ENCODE data around the gene NFIX. TPM values are rescaled to one million over a fixed set of nuclear protein-coding genes. Genes with fewer than 3 reads are reported as not detected.
"Not testable (repeated sequence)": the region's sequence is repeated elsewhere in the genome, so short reads cannot be mapped to it uniquely, and the experiment has no call there.

The NFIX gene
- total RNA-seq, 1 donor from 2014 or later, result 160 TPM

DNA sequence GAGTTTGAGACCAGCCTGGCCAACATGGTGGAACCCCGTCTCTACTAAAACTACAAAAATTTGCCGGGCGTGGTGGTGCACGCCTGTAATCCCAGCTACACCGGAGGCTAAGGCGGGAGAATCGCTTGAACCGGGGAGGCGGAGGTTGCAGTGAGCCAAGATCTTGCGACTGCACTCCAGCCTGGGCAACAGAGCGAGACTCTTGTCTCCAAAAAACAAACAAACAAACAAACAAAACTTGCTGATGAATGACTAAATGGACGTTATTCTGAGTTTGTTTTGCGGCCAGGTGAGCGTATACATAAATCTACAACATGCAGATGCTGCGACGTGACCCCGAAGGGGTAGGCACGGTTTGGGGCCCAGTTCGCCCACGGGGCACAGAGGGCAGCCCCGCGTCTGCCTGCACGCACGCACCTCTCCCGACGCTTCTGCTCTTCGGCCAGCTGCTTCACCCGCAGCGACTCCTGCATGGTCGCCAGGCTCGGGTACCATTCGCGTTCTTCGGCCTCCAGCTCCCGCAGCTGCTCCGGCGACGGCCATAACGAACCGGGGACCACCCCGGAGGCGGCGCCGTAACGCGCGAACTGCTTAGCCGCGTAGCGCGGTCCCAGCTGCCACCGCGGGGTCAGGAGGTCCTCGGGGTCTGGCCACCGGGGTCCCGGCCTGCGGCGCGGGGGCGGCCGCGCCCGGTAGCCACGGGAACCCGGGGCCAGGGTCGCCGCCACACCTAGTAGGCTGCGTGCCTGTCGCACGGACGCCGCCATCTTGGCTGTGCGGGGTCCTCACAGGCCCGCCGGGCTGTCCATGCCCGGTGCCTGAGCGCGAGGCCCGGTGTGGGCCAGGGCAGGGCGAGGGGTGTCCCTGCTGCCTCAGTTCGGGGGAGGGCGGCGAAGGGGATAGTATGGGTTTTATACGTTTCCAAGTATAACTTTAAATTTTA is 38.6 kb upstream of the NFIX start, which contains the start of gene GADD45GIP1:
Gene GADD45GIP1, minus strand, starts transcription at position 778 of the 943 bp plus-strand sequence. Its CDS starts 11 bp downstream, at position 767.
- ATAC-seq (ENCODE audit: poor library complexity), result peak; percentile 96
- intact Hi-C loops (cut with DNase I), result no loop called here
- peak; percentile 90 for DNase-seq

DNA sequence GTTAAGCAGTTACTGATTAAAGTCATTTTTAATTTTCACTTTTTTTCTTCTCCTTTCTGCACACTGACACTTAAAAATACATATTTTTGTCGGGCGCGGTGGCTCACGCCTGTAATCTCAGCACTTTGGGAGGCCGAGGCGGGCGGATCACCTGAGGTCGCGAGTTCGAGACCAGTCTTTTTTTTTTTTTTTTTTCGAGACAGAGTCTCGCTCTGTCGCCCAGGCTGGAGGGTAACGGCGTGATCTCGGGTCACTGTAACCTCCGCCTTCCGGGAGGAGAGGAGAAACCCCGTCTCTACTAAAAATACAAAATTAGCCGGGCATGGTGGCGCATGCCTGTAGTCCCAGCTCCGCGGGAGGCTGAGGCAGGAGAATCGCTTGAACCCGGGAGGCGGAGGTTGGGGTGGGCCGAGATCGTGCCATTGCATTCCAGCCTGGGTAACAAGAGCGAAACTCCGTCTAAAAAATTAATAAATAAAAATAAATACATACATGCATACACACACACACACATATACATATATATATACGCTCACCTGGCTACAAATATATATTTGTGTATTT is 37.8 kb upstream of the NFIX start:
- peak; percentile 13 for ATAC-seq (ENCODE audit: poor library complexity)
- DNase-seq; intact Hi-C loops (cut with DNase I): not testable (repeated sequence)

DNA sequence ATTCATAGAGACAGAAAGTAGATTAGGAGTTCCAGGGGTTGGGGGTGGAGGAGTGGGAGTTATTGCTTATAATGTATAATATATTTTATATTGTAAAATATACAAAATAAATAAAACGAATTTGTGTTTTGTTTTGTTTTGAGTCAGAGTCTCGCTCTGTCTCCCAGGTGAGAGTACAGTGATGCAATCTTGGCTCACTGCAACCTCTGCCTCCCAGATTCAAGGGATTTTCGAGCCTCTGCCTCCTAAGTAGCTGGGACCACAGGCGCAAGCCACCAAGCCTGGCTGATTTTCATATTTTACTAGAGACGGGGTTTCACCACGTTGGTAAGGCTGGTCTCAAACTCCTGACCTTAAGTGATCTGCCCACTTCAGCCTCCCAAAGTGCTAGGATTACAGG is 35.8 kb upstream of the NFIX start:
- no peak for DNase-seq
- ATAC-seq (ENCODE audit: poor library complexity), result no peak
- intact Hi-C loops (cut with DNase I), result no loop called here

DNA sequence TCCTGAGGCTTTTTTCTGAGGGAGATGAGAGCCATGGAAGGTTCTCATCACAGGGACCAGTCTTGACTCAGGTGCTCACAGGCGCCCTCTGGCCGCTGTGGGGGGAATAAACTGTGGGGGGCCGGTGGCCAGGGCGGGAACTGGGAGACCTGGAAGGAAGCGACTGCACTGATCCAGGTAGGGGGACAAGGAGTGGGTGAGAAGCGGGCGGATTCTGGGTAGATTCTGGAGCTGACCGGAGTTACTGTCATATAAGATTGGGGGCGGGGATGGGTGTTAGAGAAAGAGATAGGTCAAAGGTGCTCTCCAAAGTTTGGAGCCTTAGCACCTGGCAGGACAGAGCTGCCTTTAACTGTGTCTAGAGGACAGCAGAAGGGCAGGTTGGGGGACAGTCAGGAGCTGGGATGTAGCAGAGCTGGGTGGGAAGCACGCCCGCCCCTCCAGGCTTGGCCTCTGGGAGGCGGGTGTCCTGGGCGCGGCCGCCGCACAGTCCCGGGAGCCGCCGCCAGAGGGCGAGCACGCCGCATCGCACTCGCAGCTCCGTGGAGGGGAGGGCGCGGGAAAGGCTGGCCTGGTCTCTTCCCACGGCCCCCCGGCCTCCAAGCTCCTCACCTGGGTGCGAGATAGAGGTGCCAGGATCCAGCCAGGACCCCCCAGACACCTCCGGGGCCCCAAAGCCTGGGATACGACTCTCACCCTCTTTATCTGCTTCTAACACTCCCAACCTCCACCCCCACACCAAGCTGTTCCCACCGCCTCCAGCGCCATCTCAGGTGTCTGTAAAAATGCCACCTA is 30.1 kb upstream of the NFIX start:
- ATAC-seq (ENCODE audit: poor library complexity), result peak; percentile 95
- peak; percentile 90 for DNase-seq
- intact Hi-C loops (cut with DNase I), result no loop called here

DNA sequence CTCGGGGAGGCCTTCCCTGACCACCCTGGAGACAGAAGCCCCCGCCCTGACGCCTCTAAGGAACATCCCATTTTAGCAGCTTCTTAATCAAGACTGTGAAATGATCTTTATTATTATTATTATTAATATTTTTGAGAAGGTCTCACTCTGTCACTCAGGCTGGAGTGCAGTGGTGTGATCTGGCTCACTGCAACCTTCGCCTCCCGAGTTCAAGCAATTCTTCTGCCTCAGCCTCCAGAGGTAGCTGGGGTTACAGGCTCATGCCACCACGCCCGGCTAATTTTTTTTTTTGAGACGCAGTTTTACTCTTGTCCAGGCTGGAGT is 29.5 kb upstream of the NFIX start:
- intact Hi-C loops (cut with DNase I), result no loop called here
- no peak for ATAC-seq (ENCODE audit: poor library complexity)
- DNase-seq, result no peak

DNA sequence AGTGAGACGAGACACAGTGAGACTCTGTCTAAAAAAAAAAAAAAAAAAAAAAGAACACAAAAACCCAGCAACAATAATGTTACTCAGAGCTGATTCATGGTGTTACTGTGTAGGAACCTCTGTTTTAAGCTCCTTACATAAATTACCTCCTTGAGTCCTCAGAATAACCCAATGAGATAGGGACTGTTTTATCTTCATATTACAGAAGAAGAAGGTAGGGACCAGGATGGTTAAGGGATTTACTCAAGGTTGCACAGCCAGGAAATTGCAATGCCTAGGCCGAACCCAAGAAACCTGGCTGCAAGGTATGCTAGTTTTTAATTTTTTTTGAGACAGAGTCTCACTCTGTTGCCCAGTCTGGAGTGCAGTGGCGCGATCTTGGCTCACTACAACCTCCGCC is 27.4 kb upstream of the NFIX start:
- no peak for DNase-seq
- no peak for ATAC-seq (ENCODE audit: poor library complexity)
- intact Hi-C loops (cut with DNase I), result no loop called here

DNA sequence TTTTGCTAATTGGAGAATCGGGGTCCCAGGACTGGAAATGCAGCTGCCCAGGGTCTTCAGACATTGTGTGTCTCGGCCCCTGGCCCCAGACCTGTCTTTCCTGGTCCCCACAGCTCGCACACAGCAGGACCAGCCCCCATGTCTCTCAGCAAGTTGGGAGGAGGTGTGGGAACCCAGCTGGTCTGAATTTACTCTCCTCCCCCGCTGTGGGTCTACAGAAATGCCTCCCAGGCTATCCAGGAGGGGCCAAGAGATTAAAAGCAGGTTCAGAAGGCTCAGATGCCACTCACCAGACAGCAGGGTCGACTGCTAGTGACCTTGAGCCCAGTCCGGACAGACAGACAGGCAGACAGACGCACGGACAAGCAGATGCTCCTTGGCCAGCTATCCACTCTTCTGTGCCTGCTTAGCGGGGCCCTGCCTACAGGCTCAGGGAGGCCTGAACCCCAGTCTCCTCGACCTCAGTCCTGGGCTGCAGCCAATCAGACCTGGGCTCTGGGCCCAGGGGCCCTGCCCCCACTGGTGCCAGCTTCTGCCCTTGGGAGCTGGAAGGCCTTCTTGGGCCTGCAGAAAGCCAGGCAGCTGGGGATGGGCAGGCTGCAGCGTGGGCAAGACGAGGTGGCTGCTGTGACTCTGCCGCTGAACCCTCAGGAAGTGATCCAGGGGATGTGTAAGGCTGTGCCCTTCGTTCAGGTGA is 25.8 kb upstream of the NFIX start, which contains the start of gene DAND5:
Gene DAND5, plus strand, starts transcription at position 285 of the 697 bp plus-strand sequence. Its CDS starts 85 bp downstream, at position 370.
- DNase-seq (peak; percentile 69), ATAC-seq (ENCODE audit: poor library complexity) (peak; percentile 61)
- intact Hi-C loops (cut with DNase I), result no loop called here

DNA sequence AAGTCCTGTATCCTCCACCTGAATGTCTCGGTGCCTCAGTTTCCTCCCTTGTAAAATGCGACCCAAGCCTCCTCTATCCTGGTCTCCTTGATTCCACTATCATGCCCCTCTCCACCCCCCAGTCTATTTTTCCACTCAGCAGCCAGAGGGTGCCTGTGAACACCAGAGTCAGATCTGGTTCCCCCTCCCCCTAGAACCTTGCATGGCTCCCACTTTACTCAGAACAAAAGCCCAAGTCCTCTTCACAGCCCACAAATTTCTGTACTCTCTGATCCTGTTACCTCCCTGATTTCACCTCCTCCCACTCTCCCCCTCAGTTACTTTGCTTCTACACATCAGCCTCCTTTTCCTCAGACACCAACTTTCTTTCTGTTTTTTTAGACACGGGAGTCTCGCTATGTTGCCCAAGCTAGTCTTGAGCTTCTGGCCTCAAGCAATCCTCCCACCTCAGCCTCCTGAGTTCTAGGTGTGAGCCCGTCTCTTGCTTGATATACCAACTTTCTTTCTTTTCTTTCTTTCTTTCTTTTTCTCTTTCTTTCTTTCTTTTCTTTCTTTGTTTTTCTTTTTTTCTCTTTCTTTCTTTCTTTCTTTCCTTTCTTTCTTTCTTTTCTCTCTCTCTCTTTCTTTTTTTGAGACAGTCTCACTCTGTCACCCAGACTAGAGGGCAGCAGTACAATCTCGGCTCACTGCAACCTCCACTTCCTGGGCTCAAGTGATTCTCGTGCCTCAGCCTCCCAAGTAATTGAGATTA is 25.0 kb upstream of the NFIX start:
- no peak for DNase-seq
- ATAC-seq (ENCODE audit: poor library complexity), result no peak
- intact Hi-C loops (cut with DNase I), result no loop called here

DNA sequence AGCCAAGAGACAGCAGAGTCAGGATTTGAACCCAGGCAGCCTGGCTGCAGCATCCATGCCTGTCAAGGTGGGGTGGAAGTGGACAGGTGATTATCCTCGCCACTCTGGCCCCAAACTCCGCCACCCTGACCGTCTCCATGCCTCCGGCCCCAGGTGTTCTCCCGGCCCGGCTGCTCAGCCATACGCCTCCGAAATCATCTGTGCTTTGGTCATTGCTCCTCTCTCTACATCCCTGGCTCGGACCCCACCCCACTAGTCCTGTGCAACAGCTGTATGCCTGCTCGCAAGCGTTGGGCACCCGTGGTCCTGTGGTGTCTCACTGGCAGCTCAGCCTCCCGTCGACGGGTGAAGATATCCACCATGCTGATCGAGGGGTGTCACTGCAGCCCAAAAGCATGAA is 22.0 kb upstream of the NFIX start:
- ATAC-seq (ENCODE audit: poor library complexity), result no peak
- intact Hi-C loops (cut with DNase I), result no loop called here

DNA sequence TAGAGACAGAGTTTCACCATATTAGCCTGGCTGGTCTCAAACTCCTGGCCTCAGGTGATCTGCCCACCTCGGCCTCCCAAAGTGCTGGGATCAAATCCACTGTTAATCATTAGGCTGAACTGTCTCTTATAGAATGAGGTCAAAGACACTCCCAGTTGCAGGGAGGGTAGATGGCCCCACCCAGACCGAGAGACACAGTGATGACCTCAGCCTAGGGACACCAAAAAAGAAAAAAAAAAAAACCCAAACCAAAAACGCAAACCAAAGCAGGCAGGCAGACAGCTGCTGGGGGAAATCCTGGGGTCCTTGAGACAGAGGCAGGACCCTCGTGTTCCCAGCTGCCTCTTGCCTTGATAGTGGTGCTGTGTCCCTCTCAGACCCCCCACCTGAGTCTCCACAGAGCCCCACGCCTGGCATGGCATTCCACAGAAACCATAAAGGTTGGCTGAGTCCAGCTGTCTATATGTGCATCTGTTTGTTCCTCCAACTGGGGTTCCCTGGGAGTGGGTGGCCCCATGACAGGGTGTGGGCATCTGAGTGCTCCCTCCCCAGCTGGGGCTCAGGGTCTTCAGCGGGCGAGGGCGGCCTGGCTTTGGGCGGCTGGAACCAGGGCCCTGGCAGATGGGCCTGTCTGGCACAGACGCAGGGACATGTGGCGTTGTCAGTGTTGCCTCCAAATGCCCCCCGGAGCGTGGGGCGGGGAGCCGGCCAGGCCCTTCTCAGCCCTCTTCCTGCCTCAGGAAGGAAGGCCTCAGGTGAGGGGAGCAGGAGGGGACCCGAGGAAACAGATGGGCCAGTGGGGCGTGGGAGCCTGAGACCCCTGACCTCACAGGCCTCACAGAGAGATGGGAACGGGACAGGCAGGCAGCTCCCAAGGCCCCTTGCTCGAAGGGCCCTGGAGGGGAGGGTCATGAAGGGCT is 20.7 kb upstream of the NFIX start:
- intact Hi-C loops (cut with DNase I), result loop anchor here (5.0 kb wide), 1 partner anchor 288 kb away; no protein-coding TSS in a partner anchor
- DNase-seq, result no peak
- no peak for ATAC-seq (ENCODE audit: poor library complexity)

More for the DNA sequence above, 22.0 kb upstream of the NFIX start:
- no peak for DNase-seq

DNA sequence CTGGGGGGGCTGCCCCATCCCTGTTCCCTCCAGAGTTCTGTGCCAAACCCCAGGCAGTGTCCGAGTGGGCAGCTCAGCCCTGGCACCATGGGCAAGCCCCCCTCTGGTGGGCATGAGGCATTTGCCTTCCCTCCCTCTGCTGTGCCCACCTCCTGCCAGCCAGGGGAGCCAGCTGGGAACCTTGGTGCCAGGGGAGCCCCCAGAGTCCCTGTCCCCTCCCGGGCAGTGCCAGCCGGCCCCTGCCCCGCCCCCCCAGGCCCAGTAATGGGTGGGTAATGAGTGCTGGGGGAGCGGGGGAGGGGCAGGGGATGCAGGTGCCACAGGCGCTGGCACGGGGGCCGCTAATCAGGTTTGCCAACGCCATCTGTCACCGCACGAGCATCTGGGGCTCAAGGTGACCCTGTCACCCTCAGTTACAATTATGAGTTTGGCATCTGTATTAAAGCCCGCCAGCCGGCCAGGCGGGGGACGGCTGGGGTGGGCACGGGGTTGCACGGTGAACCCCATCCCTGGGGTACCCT is 20.0 kb upstream of the NFIX start:
- no peak for ATAC-seq (ENCODE audit: poor library complexity)
- intact Hi-C loops (cut with DNase I), result loop anchor here (5.0 kb wide), 1 partner anchor 287 kb away; no protein-coding TSS in a partner anchor
- DNase-seq, result no peak

DNA sequence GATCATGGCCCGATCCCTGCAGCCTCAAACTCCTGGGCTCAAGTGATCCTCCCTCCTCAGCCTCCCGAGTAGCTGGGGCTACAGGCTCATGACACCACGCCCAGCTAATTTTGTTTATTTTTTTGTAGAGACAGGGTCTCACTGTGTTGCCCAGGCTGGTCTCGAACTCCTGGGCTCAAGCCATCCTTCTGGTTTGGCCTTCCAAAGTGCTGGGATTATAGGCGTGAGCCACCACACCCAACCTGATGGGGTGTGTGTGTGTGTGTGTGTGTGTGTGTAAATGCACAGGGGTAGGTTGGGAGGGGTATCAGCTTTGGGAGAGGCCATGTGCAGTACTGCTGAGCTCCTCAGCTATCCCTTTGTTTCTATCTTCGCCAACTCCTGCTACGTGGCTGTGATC is 19.2 kb upstream of the NFIX start:
- intact Hi-C loops (cut with DNase I), result loop anchor here (5.0 kb wide), 1 partner anchor 286 kb away; no protein-coding TSS in a partner anchor
- not testable (repeated sequence) for ATAC-seq (ENCODE audit: poor library complexity); DNase-seq

DNA sequence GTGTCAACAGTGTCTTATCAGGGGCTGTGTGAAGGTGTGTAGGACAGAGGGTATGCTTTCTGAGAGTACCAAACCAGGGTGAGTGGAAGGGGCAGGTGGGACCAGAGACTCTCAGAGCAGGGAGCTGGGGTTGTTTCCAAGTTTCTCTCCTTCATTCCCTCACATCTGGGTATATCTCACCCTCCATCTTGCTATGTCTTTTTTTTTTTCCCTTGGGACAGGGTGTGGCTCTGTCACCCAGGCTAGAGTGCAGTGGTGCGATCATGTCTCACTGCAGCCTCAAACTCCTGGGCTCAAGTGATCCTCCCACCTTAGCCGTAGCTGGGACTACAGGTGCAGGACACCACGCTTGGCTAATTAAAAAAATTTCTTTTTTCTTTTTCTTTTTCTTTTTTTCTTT is 15.3 kb upstream of the NFIX start:
- no peak for DNase-seq
- no peak for ATAC-seq (ENCODE audit: poor library complexity)
- intact Hi-C loops (cut with DNase I), result loop anchor here (5.0 kb wide), 1 partner anchor 282 kb away; no protein-coding TSS in a partner anchor

DNA sequence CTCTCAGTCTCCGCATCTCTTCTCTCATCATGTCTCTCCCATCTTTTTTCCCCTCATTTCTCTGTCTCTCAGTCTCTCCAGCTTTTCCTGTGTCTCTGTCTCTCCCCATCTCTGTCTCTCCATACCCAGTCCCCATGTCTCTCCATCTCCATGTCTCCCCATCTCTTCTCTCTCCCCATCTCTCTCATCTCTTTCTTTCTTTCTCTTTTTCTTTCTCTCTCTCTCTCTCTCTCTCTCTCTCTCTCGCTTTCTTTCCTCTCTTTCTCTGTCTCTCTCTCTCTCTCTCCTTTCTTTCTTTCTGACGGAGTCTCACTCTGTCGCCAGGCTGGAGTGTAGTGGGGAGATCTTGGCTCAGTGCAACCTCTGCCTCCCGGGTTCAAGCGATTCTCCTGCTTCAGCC is 12.6 kb upstream of the NFIX start:
- intact Hi-C loops (cut with DNase I), result loop anchor here (2.0 kb wide), 1 partner anchor 112 kb away; no protein-coding TSS in a partner anchor
- ATAC-seq (ENCODE audit: poor library complexity), result no peak
- DNase-seq, result no peak

DNA sequence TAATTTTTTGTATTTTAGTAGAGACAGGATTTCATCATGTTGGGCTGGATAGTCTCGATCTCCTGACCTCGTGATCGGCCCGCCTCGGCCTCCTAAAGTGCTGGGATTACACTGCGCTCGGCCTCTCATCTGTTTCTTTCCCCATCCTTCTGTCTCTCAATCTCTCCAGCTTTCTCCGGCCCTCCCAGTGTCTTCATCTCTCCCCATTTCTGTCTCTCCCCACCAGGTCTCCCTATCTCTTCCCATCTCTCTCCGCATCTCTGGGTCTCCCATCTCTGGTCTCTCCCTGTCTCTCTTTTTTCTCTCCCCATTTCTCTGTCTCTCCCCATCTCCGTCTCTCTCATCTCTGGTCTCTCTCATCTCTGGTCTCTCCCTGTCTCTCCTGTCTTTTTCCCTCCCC is 12.2 kb upstream of the NFIX start:
- DNase-seq (no peak), ATAC-seq (ENCODE audit: poor library complexity) (no peak)
- intact Hi-C loops (cut with DNase I), result loop anchor here (2.0 kb wide), 1 partner anchor 112 kb away; no protein-coding TSS in a partner anchor

DNA sequence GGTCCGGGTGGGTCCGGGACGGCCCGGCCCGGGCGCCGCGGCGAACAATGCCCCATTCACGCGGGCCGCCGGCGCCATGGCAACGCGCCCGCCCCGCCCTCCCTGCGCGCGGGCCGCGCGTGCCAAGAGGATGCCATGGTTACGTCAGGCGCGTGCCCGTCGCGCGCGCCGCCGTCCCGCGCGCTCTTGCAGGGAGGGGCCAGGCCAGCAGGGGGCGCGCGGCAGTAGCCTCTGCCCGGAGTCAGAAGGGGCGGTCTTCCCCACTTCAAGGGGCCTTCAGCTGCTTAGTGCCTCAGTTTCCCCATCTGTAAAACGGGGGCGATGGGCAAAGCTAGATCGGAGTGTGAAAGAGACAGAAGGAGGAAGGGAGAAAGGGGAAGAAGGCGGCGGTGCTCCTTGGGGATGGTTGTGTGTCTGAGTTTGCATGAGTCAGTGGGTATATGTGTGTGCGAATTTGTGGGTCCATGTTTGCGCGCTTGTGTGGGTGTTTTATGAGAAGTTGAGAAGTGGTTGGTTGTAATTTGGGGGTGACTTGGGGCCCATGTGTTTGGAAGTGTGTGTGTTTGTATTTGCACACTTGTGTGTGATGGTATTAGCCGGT is 11.6 kb upstream of the NFIX start:
- ATAC-seq (ENCODE audit: poor library complexity) (peak; percentile 86), DNase-seq (peak; percentile 89)
- intact Hi-C loops (cut with DNase I), result loop anchor here (2.0 kb wide), 1 partner anchor 111 kb away; no protein-coding TSS in a partner anchor

Data from Right ventricle myocardium superior (tissue), 1 donor.